Stimulated activated CD4-positive, alpha-beta T cell treated with anti-CD3 and anti-CD28 coated beads, Interleukin-4, amount 100 ng/mL, for 1 hour (primary cell): ENCODE results near the gene TLE4.
"Not testable (repeated sequence)": the region's sequence is repeated elsewhere in the genome, so short reads cannot be mapped to it uniquely, and the experiment has no call there.

Experiments
- DNase-seq: peaks from one replicate; pipeline ENCODE4 v3.0.0-alpha.2; 2020

TLE4 gene

GRCh38 chr9:79745752-79746336, 174.1 kb downstream of the TLE4 start:
- DNase-seq = no peak

GRCh38 chr9:79751895-79752466, 180.2 kb downstream of the TLE4 start:
- not testable (repeated sequence) for DNase-seq

GRCh38 chr9:79756414-79756813, 184.6 kb downstream of the TLE4 start:
- DNase-seq = no peak

- DNase-seq = no peak
Measured at GRCh38 chr9:79757074-79757473, 185.3 kb downstream of the TLE4 start.

- DNase-seq = no peak
Measured at GRCh38 chr9:79757881-79758669, 186.3 kb downstream of the TLE4 start.

GRCh38 chr9:79759460-79759859, 187.7 kb downstream of the TLE4 start:
- no peak for DNase-seq

GRCh38 chr9:79762070-79762469, 190.3 kb downstream of the TLE4 start:
- DNase-seq = no peak

- no peak for DNase-seq
Measured at GRCh38 chr9:79763671-79764285, 192.0 kb downstream of the TLE4 start.

- DNase-seq = no peak
Measured at GRCh38 chr9:79764374-79764773, 192.6 kb downstream of the TLE4 start.

GRCh38 chr9:79765466-79765865, 193.7 kb downstream of the TLE4 start:
- no peak for DNase-seq

GRCh38 chr9:79766091-79766490, 194.3 kb downstream of the TLE4 start:
- DNase-seq = no peak

- DNase-seq = no peak
Measured at GRCh38 chr9:79768194-79768593, 196.4 kb downstream of the TLE4 start.

GRCh38 chr9:79769476-79770275, 197.9 kb downstream of the TLE4 start:
- DNase-seq = no peak

- no peak for DNase-seq
Measured at GRCh38 chr9:79774356-79774755, 202.6 kb downstream of the TLE4 start.
